ENCODE measurements around the gene TBL3. TPM values are rescaled to one million over a fixed set of nuclear protein-coding genes. Genes with fewer than 3 reads are reported as not detected.
A peak's percentile ranks its signal among the peaks of the same experiment; 100 is the strongest.

TBL3 gene
- polyA plus RNA-seq, 1 donor from 2014 or later: 21.4 TPM

DNA sequence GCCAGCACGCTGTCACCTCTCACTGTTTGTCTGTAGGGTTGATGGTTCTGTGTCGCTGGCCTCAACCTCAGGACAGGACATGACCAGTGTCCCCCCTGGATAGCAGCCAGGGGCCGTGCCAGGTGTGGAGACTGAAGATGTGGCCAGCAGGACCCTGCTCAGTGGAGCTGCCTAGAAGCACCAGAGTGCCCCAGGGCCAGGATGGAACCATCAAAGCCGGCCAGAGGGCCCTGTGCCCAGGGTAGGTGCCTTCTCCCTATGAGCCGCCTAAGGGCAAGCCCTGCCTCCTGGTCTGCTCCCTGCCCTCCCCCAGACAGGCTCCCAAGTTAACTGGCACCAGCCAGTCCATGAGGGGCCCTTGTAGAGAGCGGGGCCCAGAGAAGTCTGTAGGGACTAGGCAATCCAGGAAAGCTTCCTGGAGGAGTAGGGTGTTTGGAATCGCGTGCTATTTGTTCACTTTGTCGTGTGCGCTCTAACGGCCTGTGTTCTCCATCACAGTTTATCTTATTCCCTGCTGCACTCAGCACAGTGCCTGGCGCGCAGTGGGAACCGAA lies 13.1 kb upstream of the TBL3 start:
- Histone ChIP-seq H3K4me3 (ENCODE audit: low read length) (peak overlapping the region; percentile 97), H4K20me1 (ENCODE audit: insufficient read depth) (no peaks in the 10 kb centered on the region), H3K9ac (ENCODE audit: low read length) (peak overlapping the region; percentile 96), H3K79me2 (replicated peaks; ENCODE audit: insufficient read depth, low read length) (peaks cover 12% of the 10 kb centered on the region), H3K27ac (ENCODE audit: low read length) (no peak overlapping the region), H3K27me3 (ENCODE audit: insufficient read depth, low read depth, low read length) (no peaks in the 10 kb centered on the region), H3F3A (ENCODE audit: insufficient read depth, low read length, poor library complexity, severe bottlenecking) (no peaks in the 10 kb centered on the region), H3K9me3 (ENCODE audit: low read length) (no peaks in the 10 kb centered on the region), H3K4me2 (ENCODE audit: low read length) (no peak overlapping the region), H2AFZ (ENCODE audit: low read depth, low read length) (peak overlapping the region; percentile 47), H3K36me3 (ENCODE audit: insufficient read depth, low read length) (no peaks in the 10 kb centered on the region), H3K9me2 (ENCODE audit: insufficient read depth, low read length) (no peaks in the 10 kb centered on the region)
- TF ChIP-seq EZH2 (IDR thresholded peaks at IDR 0.05; ENCODE audit: borderline replicate concordance, insufficient read depth, low read length, poor library complexity, severe bottlenecking) (no peak), SMC3 (conservative IDR thresholded peaks at IDR 0.05; ENCODE audit: poor library complexity) (no peak), MXI1 (conservative IDR thresholded peaks at IDR 0.05; ENCODE audit: poor library complexity, severe bottlenecking) (no peak), POLR2AphosphoS5 (IDR thresholded peaks at IDR 0.05) (no peak), RAD21 (conservative IDR thresholded peaks at IDR 0.05) (no peak), TAF1 (IDR thresholded peaks at IDR 0.05; ENCODE audit: low read depth) (no peak), EP300 (conservative IDR thresholded peaks at IDR 0.05; ENCODE audit: poor library complexity, severe bottlenecking) (no peak), REST (IDR thresholded peaks at IDR 0.05; ENCODE audit: borderline replicate concordance) (no peak)
- TF ChIP-seq, protein P1, sequence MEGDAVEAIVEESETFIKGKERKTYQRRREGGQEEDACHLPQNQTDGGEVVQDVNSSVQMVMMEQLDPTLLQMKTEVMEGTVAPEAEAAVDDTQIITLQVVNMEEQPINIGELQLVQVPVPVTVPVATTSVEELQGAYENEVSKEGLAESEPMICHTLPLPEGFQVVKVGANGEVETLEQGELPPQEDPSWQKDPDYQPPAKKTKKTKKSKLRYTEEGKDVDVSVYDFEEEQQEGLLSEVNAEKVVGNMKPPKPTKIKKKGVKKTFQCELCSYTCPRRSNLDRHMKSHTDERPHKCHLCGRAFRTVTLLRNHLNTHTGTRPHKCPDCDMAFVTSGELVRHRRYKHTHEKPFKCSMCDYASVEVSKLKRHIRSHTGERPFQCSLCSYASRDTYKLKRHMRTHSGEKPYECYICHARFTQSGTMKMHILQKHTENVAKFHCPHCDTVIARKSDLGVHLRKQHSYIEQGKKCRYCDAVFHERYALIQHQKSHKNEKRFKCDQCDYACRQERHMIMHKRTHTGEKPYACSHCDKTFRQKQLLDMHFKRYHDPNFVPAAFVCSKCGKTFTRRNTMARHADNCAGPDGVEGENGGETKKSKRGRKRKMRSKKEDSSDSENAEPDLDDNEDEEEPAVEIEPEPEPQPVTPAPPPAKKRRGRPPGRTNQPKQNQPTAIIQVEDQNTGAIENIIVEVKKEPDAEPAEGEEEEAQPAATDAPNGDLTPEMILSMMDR (IDR thresholded peaks at IDR 0.05; ENCODE audit: poor library complexity, severe bottlenecking): no peak

DNA sequence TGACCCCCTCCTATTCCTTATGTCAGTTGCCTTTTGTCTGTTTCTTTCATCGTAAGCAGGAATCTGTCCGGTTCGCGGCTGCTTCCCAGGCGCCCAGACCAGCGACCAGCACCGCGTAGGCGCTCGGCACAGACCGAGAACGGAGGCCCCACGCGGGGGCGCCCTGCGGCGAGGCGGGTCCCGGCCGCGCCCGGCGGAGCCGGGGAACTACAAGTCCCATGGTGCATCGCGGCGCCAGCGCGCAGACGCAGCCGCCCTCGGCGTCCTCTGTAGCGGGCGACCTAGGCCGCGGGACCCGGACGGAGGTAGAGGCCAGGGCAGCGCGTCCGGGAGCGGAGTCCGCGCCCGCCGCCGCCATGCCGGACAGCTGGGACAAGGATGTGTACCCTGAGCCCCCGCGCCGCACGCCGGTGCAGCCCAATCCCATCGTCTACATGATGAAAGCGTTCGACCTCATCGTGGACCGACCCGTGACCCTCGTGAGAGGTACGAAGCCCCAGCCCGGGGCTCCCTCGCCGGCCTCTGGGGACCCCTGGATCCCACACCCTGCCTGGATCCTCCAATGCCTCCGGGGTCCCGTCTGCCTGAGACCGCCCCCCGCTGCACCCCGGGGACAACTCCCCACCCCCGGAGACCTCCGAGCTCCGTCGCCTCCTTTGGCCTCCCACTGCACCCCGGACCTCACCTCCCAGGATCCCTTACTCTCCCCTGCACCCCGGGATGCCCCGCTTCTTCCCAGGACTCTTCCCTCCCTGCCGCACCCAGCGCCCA lies 12.4 kb upstream of the TBL3 start, which contains the start of gene NDUFB10:
Gene NDUFB10 (plus strand): TSS at position 270 of the 771 bp plus-strand sequence. CDS start 87 bp downstream, at position 357.
- TF ChIP-seq SMC3 (conservative IDR thresholded peaks at IDR 0.05; ENCODE audit: poor library complexity) (peak; percentile 72), REST (IDR thresholded peaks at IDR 0.05; ENCODE audit: borderline replicate concordance) (peak; percentile 57), MXI1 (conservative IDR thresholded peaks at IDR 0.05; ENCODE audit: poor library complexity, severe bottlenecking) (peak; percentile 73), EZH2 (IDR thresholded peaks at IDR 0.05; ENCODE audit: borderline replicate concordance, insufficient read depth, low read length, poor library complexity, severe bottlenecking) (no peak), EP300 (conservative IDR thresholded peaks at IDR 0.05; ENCODE audit: poor library complexity, severe bottlenecking) (peak; percentile 27), POLR2AphosphoS5 (IDR thresholded peaks at IDR 0.05) (peak; percentile 87), TAF1 (IDR thresholded peaks at IDR 0.05; ENCODE audit: low read depth) (no peak), RAD21 (conservative IDR thresholded peaks at IDR 0.05) (peak; percentile 49)
- TF ChIP-seq, protein P1 (IDR thresholded peaks at IDR 0.05; ENCODE audit: poor library complexity, severe bottlenecking): peak; percentile 86
- Histone ChIP-seq H3K4me3 (ENCODE audit: low read length) (peak within 1 kb of the TSS; percentile 97), H3K36me3 (ENCODE audit: insufficient read depth, low read length) (no peaks in the 10 kb centered on the region), H3F3A (ENCODE audit: insufficient read depth, low read length, poor library complexity, severe bottlenecking) (no peaks in the 10 kb centered on the region), H3K9ac (ENCODE audit: low read length) (peak within 1 kb of the TSS; percentile 96), H2AFZ (ENCODE audit: low read depth, low read length) (peak within 1 kb of the TSS; percentile 80), H3K79me2 (replicated peaks; ENCODE audit: insufficient read depth, low read length) (peaks cover 13% of the 10 kb centered on the region), H4K20me1 (ENCODE audit: insufficient read depth) (no peaks in the 10 kb centered on the region), H3K27me3 (ENCODE audit: insufficient read depth, low read depth, low read length) (no peaks in the 10 kb centered on the region), H3K9me3 (ENCODE audit: low read length) (no peaks in the 10 kb centered on the region), H3K9me2 (ENCODE audit: insufficient read depth, low read length) (no peaks in the 10 kb centered on the region), H3K4me2 (ENCODE audit: low read length) (peak within 1 kb of the TSS; percentile 65), H3K27ac (ENCODE audit: low read length) (peak within 1 kb of the TSS; percentile 67)

All from neural cell (in vitro differentiated cells).